ENCODE measurements around the gene KCNH3.

The KCNH3 gene

DNA sequence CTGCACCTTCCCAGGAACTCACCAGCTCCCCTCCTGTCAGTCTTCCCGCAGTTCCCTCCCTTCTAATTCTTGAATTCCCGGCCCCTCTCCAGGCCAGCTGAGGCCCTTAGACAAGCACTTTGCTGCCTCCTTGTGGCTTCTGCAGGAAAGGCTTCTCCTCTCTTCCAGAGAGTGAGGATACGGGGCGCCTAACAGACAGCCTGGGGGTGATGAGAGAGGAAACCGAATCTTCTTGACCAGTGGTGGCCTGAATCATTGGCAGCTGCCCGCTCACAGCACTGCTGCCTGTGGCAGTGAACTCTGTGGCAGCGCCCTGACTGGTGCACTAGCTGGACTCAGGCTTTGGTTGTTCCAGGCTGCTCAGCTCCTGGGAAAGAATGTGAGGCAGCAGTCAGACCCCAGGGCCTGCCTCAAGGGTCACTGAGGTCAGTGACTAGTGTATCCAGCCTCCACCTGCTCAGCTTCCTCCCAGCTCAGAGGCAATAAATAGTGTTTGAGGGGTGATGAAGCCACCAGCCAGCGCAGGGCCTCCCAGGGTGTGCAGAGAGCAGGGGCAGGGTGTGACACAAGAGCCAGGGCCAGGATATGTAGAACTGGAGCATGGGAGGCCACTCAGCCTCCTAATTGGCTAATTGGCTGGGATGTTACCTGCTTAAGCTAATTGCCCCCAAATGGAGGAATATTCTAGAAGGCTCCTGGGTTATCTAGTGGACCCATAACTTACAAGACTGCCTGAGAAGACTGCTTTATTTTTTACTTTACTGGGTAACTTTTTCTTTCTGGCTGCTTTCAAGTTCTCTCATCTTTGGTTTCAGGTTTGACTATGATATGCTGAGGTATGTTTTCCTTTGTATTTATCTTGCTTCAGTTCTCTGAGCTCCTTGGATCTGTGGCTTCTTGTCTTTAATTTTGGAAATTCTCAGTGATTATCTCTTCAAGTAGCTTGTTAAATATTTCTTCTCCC is 42.0 kb downstream of the KCNH3 start:
- DNase-seq (ENCODE audit: low read depth), result peak; percentile 30
- H3K4me3 ChIP-seq (ENCODE audit: low read depth, low read length), result no peak overlapping the region
- TF ChIP-seq, protein P1, sequence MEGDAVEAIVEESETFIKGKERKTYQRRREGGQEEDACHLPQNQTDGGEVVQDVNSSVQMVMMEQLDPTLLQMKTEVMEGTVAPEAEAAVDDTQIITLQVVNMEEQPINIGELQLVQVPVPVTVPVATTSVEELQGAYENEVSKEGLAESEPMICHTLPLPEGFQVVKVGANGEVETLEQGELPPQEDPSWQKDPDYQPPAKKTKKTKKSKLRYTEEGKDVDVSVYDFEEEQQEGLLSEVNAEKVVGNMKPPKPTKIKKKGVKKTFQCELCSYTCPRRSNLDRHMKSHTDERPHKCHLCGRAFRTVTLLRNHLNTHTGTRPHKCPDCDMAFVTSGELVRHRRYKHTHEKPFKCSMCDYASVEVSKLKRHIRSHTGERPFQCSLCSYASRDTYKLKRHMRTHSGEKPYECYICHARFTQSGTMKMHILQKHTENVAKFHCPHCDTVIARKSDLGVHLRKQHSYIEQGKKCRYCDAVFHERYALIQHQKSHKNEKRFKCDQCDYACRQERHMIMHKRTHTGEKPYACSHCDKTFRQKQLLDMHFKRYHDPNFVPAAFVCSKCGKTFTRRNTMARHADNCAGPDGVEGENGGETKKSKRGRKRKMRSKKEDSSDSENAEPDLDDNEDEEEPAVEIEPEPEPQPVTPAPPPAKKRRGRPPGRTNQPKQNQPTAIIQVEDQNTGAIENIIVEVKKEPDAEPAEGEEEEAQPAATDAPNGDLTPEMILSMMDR (IDR thresholded peaks at IDR 0.05; ENCODE audit: low read depth, low read length, missing control alignments), result peak; percentile 94

DNA sequence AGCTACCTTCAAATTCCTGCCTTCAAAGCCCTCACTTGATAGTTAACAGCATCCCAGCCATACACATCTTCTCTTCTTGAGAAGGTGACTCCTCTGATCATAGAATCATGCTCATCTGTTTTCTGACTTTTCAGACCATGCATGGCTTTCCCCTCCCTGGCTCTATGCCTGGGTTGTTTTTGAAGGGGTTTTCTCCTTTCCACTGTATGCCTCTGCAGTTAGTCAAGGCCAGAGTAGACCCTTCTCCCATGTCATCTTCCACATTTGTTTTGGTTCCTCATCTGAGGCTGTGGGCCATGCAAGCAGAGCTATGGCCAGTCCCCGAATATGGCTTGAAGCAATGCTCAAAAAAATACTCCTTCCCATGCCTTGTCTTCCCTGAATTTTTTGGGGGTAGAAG is 43.4 kb downstream of the KCNH3 start:
- no peak for DNase-seq (ENCODE audit: low read depth)
- TF ChIP-seq, protein P1 (IDR thresholded peaks at IDR 0.05; ENCODE audit: low read depth, low read length, missing control alignments), result no peak
- H3K4me3 ChIP-seq (ENCODE audit: low read depth, low read length), result no peak overlapping the region

DNA sequence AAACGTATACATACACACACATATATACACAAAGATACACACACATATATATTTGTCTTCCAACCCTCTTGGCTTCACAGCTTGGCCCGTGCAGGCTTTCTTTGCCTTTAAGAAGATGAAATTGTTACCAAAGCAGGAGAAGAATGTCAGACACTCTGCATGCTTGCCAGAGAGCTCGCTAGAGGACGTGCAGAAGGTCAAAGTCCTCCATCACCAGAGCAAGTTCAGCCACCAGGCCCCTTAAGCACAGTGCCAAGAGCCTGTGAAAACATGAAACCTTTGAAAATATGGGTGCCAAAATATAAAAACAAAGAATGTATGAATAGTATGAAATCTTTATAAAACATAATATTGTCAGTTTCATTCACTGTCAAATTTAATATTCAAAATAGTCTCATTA is 44.0 kb downstream of the KCNH3 start:
- no peak overlapping the region for H3K4me3 ChIP-seq (ENCODE audit: low read depth, low read length)
- DNase-seq (ENCODE audit: low read depth), result no peak
- TF ChIP-seq, protein P1 (IDR thresholded peaks at IDR 0.05; ENCODE audit: low read depth, low read length, missing control alignments), result no peak

DNA sequence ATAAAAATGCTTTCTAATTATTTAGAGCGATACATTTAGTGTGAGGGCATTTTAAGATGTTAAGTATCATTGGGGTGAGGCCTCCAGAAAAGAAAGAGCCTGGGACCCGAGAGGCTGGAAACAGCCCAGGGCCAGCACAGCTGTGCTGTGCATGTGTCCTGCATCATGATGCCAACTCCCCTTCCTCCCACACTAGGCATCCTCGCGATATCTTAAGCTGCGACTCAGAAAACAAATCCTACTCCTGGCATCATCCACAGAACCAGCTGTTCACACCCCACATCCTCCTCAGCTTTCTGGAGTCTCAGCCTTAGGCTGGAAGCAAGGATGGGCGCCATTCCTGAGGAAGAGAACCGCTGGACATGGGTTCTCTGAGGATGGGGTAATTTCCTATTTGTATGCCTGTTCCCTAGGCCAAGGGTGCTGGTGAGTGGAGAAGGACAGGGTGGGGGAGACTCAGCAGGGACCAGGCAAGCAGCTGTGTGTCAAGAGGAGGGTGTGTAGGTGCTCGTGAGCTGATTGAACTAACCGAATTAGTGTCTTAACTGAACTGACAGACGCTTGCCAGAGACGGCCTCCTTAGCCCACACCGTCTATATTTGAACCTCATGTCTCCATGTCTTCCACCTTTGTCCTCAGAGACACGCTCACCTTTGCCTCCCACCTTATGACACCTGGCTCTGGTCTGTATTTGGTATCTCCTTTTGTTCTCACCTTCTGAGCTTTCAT is 44.7 kb downstream of the KCNH3 start:
- TF ChIP-seq, protein P1 (IDR thresholded peaks at IDR 0.05; ENCODE audit: low read depth, low read length, missing control alignments), result no peak
- H3K4me3 ChIP-seq (ENCODE audit: low read depth, low read length), result no peak overlapping the region
- DNase-seq (ENCODE audit: low read depth), result no peak

DNA sequence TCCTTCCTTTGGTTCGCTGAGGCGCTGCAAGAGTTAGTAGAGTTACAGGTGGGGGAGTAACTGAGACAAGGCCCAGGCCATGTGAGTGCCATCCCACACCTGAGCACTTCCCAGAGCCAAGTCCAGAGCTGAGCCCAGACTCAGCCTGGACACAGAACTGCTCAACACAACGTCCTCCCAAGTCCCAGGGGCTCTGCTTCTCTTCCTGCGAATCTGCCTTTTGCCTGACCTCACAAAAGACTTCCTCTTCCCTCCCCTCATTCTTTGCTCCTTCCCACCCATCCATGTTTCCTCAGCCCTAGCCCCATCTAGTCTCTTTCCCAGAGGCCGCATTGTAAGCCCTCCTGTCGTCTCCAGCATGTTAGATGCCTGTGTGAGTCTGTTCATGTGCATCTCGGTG is 45.8 kb downstream of the KCNH3 start:
- H3K4me3 ChIP-seq (ENCODE audit: low read depth, low read length), result no peak overlapping the region
- no peak for DNase-seq (ENCODE audit: low read depth)
- TF ChIP-seq, protein P1 (IDR thresholded peaks at IDR 0.05; ENCODE audit: low read depth, low read length, missing control alignments), result no peak

DNA sequence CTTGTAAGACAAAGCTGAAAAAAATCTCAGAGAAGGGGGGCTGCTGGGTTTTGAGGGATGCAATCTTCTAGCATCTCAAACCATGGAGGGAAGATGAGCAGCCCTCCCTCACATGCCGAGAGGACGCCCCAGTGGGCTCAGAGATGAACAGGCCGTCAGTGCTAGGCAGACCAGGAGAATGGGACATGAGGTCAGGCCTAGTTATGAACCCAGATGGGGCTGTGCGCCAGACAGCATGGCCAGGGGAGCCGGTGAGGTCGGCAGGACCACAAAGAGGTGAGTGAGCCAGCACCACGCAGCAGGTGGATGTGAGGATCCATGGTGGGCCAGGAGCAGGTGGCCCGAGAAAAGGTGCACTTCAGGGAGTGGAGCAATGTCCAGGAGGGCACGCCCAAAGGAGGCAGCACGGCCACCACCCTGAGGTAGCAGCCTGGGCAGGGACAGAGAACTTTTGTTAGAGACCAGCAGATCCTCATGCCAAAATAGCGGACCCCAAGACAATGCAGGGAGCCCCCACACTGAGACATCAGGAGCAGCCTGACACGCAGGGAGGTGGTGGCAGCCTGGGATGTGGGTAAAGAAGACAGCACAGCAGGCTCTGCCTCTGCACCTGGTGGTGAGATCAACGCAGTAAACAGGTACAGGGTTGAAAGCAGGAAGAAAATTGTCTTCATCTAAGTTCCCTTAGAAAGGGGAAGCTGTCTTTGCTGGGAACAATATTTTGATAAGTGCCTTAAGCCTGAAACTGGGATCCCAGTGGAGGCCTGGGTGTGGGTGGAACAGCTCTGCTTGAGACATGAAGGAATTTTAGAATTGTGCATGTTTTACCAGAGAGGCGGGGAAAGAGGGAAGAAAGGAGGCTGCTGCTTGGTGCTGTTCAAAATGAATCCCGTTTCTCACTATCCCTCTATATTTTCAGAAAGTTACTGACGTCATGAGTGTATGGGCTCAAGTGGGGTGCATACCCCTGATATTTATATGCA is 46.9 kb downstream of the KCNH3 start:
- H3K4me3 ChIP-seq (ENCODE audit: low read depth, low read length), result no peak overlapping the region

More for the DNA sequence above, 46.9 kb downstream of the KCNH3 start:
- no peak for DNase-seq (ENCODE audit: low read depth)
- TF ChIP-seq, protein P1 (IDR thresholded peaks at IDR 0.05; ENCODE audit: low read depth, low read length, missing control alignments), result no peak

All from GM12864 (cell line).